Measurements from ENCODE around the gene SH2D7.

- no peak for TF ChIP-seq CTCF (IDR thresholded peaks at IDR 0.05)
- no peak for TF ChIP-seq POLR2A (IDR thresholded peaks at IDR 0.05)
These were observed 19.1 kb upstream of the SH2D7 start for GRCh38 chr15:78073046-78073787.
